BJ (cell line): ENCODE data around the gene NIT1. TPM values are rescaled to one million over a fixed set of nuclear protein-coding genes. Genes with fewer than 3 reads are reported as not detected.

Experiments
- CTCF ChIA-PET: fragments of 350-600 bp; formaldehyde crosslinking; extraction: SDS; loops from one replicate; lab custom pipeline; 2021; ENCODE audit warnings: antibody characterized with exemption, inconsistent platforms; lab: Yijun Ruan, JAX
- POLR2A ChIA-PET: fragments of 300-600 bp; sonication (Branson Sonifier 250); formaldehyde crosslinking; extraction: SDS; loops from one replicate; lab custom pipeline; 2021; ENCODE audit warnings: antibody characterized with exemption; lab: Charles Lee
- DNase-seq: peaks from one replicate; pipeline ENCODE4 v3.0.0-alpha.2; 2011; ENCODE audit warnings: low read depth
- H3K27me3 ChIP-seq: 2 replicates; pipeline ENCODE4 v1.6.0; 2011; ENCODE audit warnings: low read length; ENCODE audit not compliant: control insufficient read depth, insufficient read depth
- H3K36me3 ChIP-seq: 2 replicates; pipeline ENCODE4 v1.5.1; 2011; ENCODE audit warnings: low read length; ENCODE audit not compliant: control insufficient read depth, insufficient read depth
- H3K4me3 ChIP-seq: 2 replicates; pipeline ENCODE4 v1.5.1; 2011; ENCODE audit warnings: low read depth, mild to moderate bottlenecking, control low read depth, low read length
- polyA plus RNA-seq: library from polyadenylated mRNA; depleted of rRNA; stranded (reverse); fragments of >200 nt; gene quantifications from 2 replicates; pipeline ENCODE4 v1.2.3, GENCODE V29; 2011
- TF ChIP-seq, protein P1 (sequence below): IDR thresholded peaks from 2 replicates; pipeline ENCODE4 v1.5.1; 2011; ENCODE audit warnings: low read depth, mild to moderate bottlenecking, control low read depth, inconsistent platforms, low read length, moderate library complexity; ENCODE audit not compliant: insufficient read depth

The NIT1 gene
- polyA plus RNA-seq, 1 experiment = 36.7 TPM

DNA sequence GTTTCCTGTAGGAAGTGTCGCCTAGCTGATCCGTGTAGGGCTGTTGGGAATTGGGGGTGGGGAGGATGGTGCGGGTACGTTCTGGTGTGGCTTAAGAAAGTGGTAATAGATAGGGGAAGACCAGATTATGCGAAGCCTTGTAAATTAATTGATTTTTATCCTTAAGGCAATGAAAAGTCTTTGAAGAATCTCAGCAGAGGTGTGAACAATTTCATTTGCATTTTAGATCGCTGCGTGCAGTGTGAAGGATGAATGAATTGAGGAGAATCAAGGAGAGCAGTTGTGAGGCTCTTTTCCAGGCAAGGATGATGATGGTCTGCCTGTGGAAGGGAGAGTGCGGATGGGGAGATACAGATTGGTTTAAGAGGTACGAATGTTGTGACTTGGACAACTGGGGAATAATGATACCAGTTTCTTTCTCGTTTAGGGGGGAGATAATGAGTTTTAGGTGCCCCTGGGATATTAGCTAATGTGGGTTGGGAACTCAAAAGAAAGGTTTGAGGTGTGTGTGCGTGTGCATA lies 15.4 kb downstream of the NIT1 start:
- CTCF ChIA-PET = interaction anchor here (0.9 to 4.4 kb wide), 8 partner anchors 8 to 1334 kb away, joined by 3 to 25 read pairs (median 3); partner anchors contain the start of genes KLHDC9, PPOX and USF1
- TF ChIP-seq, protein P1, sequence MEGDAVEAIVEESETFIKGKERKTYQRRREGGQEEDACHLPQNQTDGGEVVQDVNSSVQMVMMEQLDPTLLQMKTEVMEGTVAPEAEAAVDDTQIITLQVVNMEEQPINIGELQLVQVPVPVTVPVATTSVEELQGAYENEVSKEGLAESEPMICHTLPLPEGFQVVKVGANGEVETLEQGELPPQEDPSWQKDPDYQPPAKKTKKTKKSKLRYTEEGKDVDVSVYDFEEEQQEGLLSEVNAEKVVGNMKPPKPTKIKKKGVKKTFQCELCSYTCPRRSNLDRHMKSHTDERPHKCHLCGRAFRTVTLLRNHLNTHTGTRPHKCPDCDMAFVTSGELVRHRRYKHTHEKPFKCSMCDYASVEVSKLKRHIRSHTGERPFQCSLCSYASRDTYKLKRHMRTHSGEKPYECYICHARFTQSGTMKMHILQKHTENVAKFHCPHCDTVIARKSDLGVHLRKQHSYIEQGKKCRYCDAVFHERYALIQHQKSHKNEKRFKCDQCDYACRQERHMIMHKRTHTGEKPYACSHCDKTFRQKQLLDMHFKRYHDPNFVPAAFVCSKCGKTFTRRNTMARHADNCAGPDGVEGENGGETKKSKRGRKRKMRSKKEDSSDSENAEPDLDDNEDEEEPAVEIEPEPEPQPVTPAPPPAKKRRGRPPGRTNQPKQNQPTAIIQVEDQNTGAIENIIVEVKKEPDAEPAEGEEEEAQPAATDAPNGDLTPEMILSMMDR = no peak
- Histone ChIP-seq H3K4me3 (peak overlapping the region; percentile 97), H3K36me3 (peaks cover 4% of the 10 kb centered on the region; the same call in 1 of the 2 replicates), H3K27me3 (no peaks in the 10 kb centered on the region)
- no peak for DNase-seq
- POLR2A ChIA-PET = interaction anchor here (0.8 to 1.1 kb wide), 3 partner anchors 15 to 69 kb away, joined by 3 to 6 read pairs (median 4); partner anchors contain the start of genes NDUFS2, NIT1, PFDN2 and UFC1

DNA sequence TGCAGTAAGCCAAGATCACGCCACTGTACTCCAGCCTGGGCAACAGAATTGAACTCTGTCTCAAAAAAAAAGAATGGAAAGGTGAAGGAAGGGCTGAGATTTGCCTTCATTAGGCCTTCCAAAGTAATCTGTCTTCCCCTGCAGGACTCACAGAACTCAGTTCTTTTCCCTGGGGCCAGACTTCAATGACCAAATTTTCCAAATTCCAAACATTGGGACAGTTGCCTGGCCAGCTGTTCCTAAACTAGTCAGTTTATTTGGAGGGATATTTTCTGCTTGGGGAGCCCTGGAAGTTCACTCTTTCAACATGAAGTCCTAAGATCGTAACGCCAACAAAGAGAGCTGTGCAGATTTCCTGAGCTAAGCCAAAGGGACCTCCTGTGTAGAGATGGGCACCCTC lies 20.0 kb downstream of the NIT1 start:
- CTCF ChIA-PET = interaction anchor here (0.7 to 3.8 kb wide), 10 partner anchors 16 to 147 kb away, joined by 3 to 36 read pairs (median 4); partner anchors contain the start of gene KLHDC9
- POLR2A ChIA-PET = interaction anchor here (0.6 kb wide), 1 partner anchor 124 kb away, joined by 3 read pairs; no protein-coding TSS in a partner anchor

DNA sequence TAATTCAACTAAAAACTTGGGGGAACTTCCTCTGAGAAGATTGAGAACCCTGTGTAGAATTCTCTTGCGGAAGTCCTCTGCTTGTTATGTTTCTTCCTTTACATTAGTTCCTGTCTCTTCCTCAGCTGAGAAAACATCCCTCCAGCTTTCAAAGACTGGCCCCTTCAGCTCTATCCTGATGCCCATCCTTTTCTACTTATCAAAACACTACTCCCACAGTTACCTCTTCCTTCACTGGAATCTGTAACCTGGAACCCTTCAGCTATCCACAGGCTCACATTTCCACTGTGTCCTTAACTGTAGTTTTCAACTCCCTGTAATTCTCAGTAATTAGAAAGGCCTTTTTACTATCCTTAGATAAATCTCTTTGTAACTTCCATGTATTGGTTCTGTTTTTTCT lies 20.5 kb downstream of the NIT1 start:
- Histone ChIP-seq H3K4me3 (no peak overlapping the region), H3K36me3 (no peaks in the 10 kb centered on the region), H3K27me3 (no peaks in the 10 kb centered on the region)
- POLR2A ChIA-PET = interaction anchor here (0.6 kb wide), 1 partner anchor 125 kb away, joined by 3 read pairs; no protein-coding TSS in a partner anchor
- CTCF ChIA-PET = interaction anchor here (0.7 to 3.8 kb wide), 12 partner anchors 11 to 148 kb away, joined by 3 to 36 read pairs (median 4); partner anchors contain the start of gene KLHDC9
- no peak for DNase-seq
- TF ChIP-seq, protein P1 = no peak

More for the DNA sequence above, 20.0 kb downstream of the NIT1 start:
- Histone ChIP-seq H3K36me3 (no peaks in the 10 kb centered on the region), H3K4me3 (no peak overlapping the region), H3K27me3 (no peaks in the 10 kb centered on the region)
- TF ChIP-seq, protein P1 = no peak
- no peak for DNase-seq

DNA sequence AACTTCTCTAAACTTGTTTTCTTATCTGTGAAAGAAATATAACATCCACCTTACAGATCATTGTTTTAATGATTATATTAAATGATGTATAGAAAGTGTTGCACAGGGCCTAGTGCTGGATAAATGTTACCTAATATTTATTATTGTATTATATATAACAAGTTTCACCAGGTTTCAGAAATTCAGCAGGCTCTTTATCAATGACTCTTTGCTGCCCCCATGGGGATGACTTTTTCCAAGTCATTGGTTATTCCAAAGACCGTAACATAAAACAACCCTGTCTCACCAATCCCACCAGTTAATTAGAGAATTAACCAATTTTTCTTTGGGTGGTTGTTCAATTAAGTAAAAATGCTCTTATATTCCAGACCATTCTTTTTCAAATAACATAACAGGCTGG lies 21.9 kb downstream of the NIT1 start:
- TF ChIP-seq, protein P1 = peak; percentile 63
- no peak overlapping the region for H3K4me3 ChIP-seq
- ChIA-PET CTCF (interaction anchor here (0.6 to 3.8 kb wide), 5 partner anchors 10 to 148 kb away, joined by 3 to 36 read pairs (median 4); partner anchors contain the start of gene PPOX), POLR2A (no interaction called here)
- H3K36me3 ChIP-seq = no peaks in the 10 kb centered on the region
- H3K27me3 ChIP-seq = no peaks in the 10 kb centered on the region
- DNase-seq = no peak

DNA sequence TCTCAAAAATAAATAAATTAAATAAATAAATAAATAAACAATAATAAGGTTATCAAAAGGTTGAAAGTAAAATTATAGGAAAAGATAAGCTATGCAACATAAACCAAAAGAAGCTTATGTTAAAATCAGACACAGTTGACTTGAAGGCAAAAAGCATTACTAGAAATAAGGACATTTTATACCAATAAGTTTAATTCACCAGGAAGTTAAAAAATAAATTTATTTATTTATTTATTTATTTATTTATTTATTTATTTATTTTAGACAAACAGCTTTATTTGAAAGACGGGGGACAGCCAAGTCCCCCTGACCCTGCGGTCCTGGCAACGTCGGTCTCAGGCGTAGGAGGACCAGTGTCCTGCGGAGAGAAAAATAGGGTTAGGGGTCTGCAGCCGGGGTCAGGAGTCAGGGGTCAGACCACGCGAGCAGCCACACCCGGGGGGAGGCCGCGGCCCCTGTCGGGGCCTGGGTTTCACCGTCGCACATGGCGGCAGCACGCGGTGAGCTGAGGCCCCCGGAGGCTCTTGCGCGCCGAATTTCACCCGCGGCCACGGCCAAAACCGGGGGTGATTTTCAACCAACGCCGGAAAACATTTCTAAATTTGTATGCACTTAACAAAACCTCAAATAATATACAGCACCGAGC lies 23.0 kb downstream of the NIT1 start:
- ChIA-PET POLR2A (interaction anchor here (0.6 kb wide), 1 partner anchor 32 kb away, joined by 3 read pairs; no protein-coding TSS in a partner anchor), CTCF (interaction anchor here (0.9 to 3.8 kb wide), 9 partner anchors 8 to 145 kb away, joined by 3 to 36 read pairs (median 4); partner anchors contain the start of gene PPOX)
- H3K27me3 ChIP-seq = no peaks in the 10 kb centered on the region
- H3K4me3 ChIP-seq = no peak overlapping the region
- no peak for DNase-seq
- H3K36me3 ChIP-seq = no peaks in the 10 kb centered on the region
- TF ChIP-seq, protein P1 = no peak
